Activated CD4-positive, alpha-beta T cell treated with anti-CD3 and anti-CD28 coated beads for 36 hours (primary cell): Measurements from ENCODE around the gene MS4A3. TPM values are rescaled to one million over a fixed set of nuclear protein-coding genes. Genes with fewer than 3 reads are reported as not detected.
"Not testable (repeated sequence)": the region's sequence is repeated elsewhere in the genome, so short reads cannot be mapped to it uniquely, and the experiment has no call there.

Source experiments
- ATAC-seq: fragments of 200-7000 bp; cut with Tn5 transposase; one replicate; pipeline ENCODE4 v1.10.0; 2021; ENCODE audit warnings: mild to moderate bottlenecking, moderate library complexity
- CTCF ChIA-PET: fragments of 350-600 bp; sonication (Branson Sonifier 250); formaldehyde crosslinking; loops from one replicate; lab custom pipeline; 2021; ENCODE audit warnings: antibody characterized with exemption; lab: Charles Lee
- POLR2A ChIA-PET: fragments of 350-600 bp; sonication (Branson Sonifier 250); formaldehyde crosslinking; loops from one replicate; lab custom pipeline; 2021; ENCODE audit warnings: antibody characterized with exemption, inconsistent platforms; lab: Charles Lee
- DNase-seq: peaks from one replicate; pipeline ENCODE4 v3.0.0-alpha.2; 2020
- H3K27ac Mint-ChIP-seq: one replicate; pipeline ENCODE4 v1.8.0; 2021; ENCODE audit warnings: mixed read lengths
- H3K27me3 Mint-ChIP-seq: one replicate; pipeline ENCODE4 v1.8.0; 2021; ENCODE audit warnings: mixed read lengths
- H3K36me3 Mint-ChIP-seq: one replicate; pipeline ENCODE4 v1.8.0; 2021; ENCODE audit warnings: low read depth, mixed read lengths
- H3K4me1 Mint-ChIP-seq: one replicate; pipeline ENCODE4 v1.8.0; 2021; ENCODE audit warnings: mixed read lengths
- H3K4me3 Mint-ChIP-seq: one replicate; pipeline ENCODE4 v1.8.0; 2021; ENCODE audit warnings: mild to moderate bottlenecking, moderate library complexity, mixed read lengths
- H3K9me3 Mint-ChIP-seq: one replicate; pipeline ENCODE4 v1.8.0; 2021; ENCODE audit warnings: low read depth, mixed read lengths
- intact Hi-C, 2 experiments: fragments of 100-400 bp; cut with DNase I in 1 of 2; cut with micrococcal nuclease in 1 of 2; formaldehyde crosslinking; loops; one replicate each; pipeline versions ENCODE4 v1.14.2 to v1.15.1; 2022 to 2024; cut with DNase I, micrococcal nuclease
- total RNA-seq, 2 experiments: library from RNA; stranded (reverse); gene quantifications; one replicate each; pipeline ENCODE4 v1.2.3, GENCODE V29; 2021

Gene MS4A3
- total RNA-seq: not detected

DNA sequence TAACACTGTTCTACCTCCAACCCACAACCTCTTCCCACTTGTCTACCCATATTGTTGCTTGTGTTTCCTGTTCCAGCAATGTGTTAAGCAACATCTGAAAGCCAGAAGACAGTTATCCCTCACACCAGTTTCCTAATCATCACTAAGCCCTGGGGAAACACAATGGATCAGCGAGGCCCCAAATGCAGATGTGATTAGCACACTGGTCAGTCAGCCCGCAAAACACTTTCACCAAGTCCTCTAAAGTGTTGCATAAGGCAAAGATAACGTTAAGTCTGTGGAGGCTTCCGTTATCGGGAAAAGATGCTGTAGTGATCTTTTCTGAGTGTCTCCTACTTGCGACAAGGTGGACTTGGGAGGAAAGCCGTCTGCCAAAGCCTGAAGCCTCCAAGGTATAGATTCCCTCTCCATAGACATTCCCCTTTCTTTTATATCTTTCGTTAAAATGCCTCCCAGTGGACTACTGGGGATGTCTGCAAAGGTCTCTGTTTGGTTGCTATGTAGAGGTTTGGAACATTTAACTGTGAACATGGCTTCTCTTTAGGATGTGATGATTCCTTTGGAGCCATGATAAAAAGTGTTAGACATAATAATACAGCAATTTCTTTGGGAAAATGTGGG, at the start of gene MS4A3:
Gene MS4A3, plus strand, starts transcription at position 317 of the 621 bp plus-strand sequence. CDS start 4,496 bp downstream, outside the sequence.
- Mint-ChIP-seq H3K27ac (no peak within 1 kb of the TSS), H3K4me1 (peaks cover 2% of the 10 kb centered on the region), H3K9me3 (no peaks in the 10 kb centered on the region), H3K4me3 (no peak within 1 kb of the TSS), H3K27me3 (peaks cover 13% of the 10 kb centered on the region), H3K36me3 (no peaks in the 10 kb centered on the region)
- no peak for ATAC-seq
- CTCF ChIA-PET: no interaction called here
- DNase-seq: no peak
- POLR2A ChIA-PET: no interaction called here
- intact Hi-C loops: no loop called here

- POLR2A ChIA-PET: interaction anchor here (0.6 kb wide), 1 partner anchor 607 kb away, joined by 3 read pairs; no protein-coding TSS in a partner anchor
- Mint-ChIP-seq H3K36me3 (no peaks in the 10 kb centered on the region), H3K9me3 (peaks cover 2% of the 10 kb centered on the region), H3K27me3 (peaks cover 5% of the 10 kb centered on the region), H3K4me1 (no peaks in the 10 kb centered on the region), H3K4me3 (no peak within 1 kb of the TSS), H3K27ac (no peak within 1 kb of the TSS)
- CTCF ChIA-PET: no interaction called here
- no peak for ATAC-seq
- no peak for DNase-seq
- intact Hi-C loops: no loop called here
Observed at GRCh38 chr11:60016881-60017280, 39.6 kb upstream of the MS4A3 start, which contains the start of gene OOSP4B. Gene OOSP4B (plus strand): TSS chr11:60017181.

GRCh38 chr11:60018058-60018457, 38.4 kb upstream of the MS4A3 start:
- DNase-seq: no peak
- Mint-ChIP-seq H3K27me3 (peaks cover 5% of the 10 kb centered on the region), H3K4me3 (no peak overlapping the region), H3K27ac (no peak overlapping the region), H3K9me3 (peaks cover 2% of the 10 kb centered on the region), H3K4me1 (no peaks in the 10 kb centered on the region), H3K36me3 (no peaks in the 10 kb centered on the region)
- no peak for ATAC-seq
- intact Hi-C loops: no loop called here
- ChIA-PET CTCF (interaction anchor here (0.8 kb wide), 1 partner anchor 47 kb away, joined by 3 read pairs; no protein-coding TSS in a partner anchor), POLR2A (no interaction called here)

DNA sequence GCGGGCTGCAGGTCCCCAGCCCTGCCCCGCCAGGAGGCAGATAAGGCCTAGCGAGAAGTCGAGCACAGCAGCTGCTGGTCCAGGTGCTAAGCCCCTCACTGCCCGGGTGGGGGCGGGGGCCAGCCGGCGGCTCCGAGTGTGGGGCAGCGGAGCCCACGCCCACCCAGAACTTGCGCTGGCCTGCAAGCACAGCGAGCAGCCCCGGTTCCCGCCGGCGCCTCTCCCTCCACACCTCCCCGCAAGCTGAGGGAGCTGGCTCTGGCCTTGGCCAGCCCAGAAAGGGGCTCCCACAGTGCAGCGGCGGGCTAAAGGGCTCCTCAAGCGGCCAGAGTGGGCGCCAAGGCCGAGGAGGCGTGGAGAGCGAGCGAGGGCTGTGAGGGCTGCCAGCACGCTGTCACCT, 36.1 kb upstream of the MS4A3 start:
- H3K27ac Mint-ChIP-seq, H3K36me3 Mint-ChIP-seq, POLR2A ChIA-PET, ATAC-seq, H3K9me3 Mint-ChIP-seq, DNase-seq, CTCF ChIA-PET, H3K27me3 Mint-ChIP-seq, intact Hi-C loops, H3K4me1 Mint-ChIP-seq, H3K4me3 Mint-ChIP-seq: not testable (repeated sequence)

GRCh38 chr11:60029015-60029632, 27.3 kb upstream of the MS4A3 start:
- H3K27ac Mint-ChIP-seq: no peak overlapping the region

DNA sequence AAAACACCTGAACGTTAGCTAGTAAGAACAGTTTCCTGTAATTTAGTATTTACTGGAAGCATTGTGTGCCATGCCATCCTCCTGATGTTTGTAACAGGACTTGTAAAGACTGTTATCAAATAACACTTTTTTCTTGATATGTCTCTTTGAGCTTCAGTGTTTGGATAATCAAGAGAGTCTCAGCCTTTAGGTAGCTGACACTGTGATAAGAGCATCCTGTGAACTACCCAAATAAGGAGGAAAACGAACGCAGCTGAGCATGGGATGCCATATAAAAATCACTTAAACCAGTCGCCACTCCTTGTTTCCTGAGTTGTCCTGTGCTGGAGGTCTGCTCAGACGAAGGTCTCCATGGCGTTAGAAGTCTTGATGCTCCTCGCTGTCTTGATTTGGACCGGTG, 16.4 kb upstream of the MS4A3 start, which contains the start of gene OOSP2:
Gene OOSP2, plus strand, starts transcription at position 301 of the 400 bp plus-strand sequence. Its CDS starts 51 bp downstream, at position 352.
- CTCF ChIA-PET: interaction anchor here (0.5 kb wide), 1 partner anchor 29 kb away, joined by 3 read pairs; no protein-coding TSS in a partner anchor
- Mint-ChIP-seq H3K36me3 (no peaks in the 10 kb centered on the region), H3K9me3 (no peaks in the 10 kb centered on the region), H3K4me3 (no peak within 1 kb of the TSS), H3K27me3 (peaks cover 5% of the 10 kb centered on the region), H3K27ac (no peak within 1 kb of the TSS), H3K4me1 (no peaks in the 10 kb centered on the region)
- POLR2A ChIA-PET: no interaction called here
- ATAC-seq: no peak
- DNase-seq: no peak
- intact Hi-C loops: no loop called here

More at GRCh38 chr11:60029015-60029632, 27.3 kb upstream of the MS4A3 start:
- intact Hi-C loops: no loop called here
- H3K36me3 Mint-ChIP-seq: no peaks in the 10 kb centered on the region
- no peaks in the 10 kb centered on the region for H3K27me3 Mint-ChIP-seq
- CTCF ChIA-PET: no interaction called here
- POLR2A ChIA-PET: no interaction called here
- H3K9me3 Mint-ChIP-seq: no peaks in the 10 kb centered on the region
- DNase-seq: no peak
- no peak for ATAC-seq
- H3K4me1 Mint-ChIP-seq: no peaks in the 10 kb centered on the region
- H3K4me3 Mint-ChIP-seq: no peak overlapping the region

- POLR2A ChIA-PET, ATAC-seq, CTCF ChIA-PET, DNase-seq, intact Hi-C loops, H3K4me1 Mint-ChIP-seq, H3K9me3 Mint-ChIP-seq, H3K4me3 Mint-ChIP-seq, H3K36me3 Mint-ChIP-seq, H3K27ac Mint-ChIP-seq: not testable (repeated sequence)
- H3K27me3 Mint-ChIP-seq: peaks cover 11% of the 10 kb centered on the region
Observed at GRCh38 chr11:60050422-60050821, 6.0 kb upstream of the MS4A3 start.

DNA sequence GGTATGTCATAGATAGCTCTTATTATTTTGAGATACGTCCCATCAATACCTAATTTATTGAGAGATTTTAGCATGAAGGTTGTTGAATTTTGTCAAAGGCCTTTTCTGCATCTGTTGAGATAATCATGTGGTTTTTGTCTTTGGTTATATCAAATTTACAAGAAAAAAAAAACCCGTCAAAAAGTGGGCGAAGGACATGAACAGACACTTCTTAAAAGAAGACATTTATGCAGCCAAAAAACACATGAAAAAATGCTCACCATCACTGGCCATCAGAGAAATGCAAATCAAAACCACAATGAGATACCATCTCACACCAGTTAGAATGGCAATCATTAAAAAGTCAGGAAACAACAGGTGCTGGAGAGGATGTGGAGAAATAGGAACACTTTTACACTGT, 5.6 kb upstream of the MS4A3 start:
- H3K36me3 Mint-ChIP-seq, H3K4me3 Mint-ChIP-seq, H3K9me3 Mint-ChIP-seq, H3K4me1 Mint-ChIP-seq, DNase-seq, intact Hi-C loops, H3K27me3 Mint-ChIP-seq, H3K27ac Mint-ChIP-seq, ATAC-seq, CTCF ChIA-PET, POLR2A ChIA-PET: not testable (repeated sequence)

DNA sequence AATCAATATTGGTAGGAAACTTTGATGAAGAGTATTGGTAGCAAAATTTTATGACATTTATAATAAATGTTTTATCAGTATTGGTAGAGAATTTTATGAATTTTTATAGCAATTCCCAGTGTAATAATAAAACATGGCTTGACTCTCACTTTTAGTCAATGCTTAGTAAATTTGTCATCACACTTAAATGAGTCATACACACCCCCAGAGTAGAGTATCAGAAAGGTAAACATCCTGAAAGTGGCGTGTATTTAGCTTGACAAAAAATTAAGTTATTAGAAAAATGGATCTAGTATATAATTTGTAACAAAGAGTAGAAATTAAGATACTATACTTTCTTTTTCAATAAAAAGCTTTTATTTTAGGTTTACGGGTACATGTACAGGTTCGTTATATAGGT, 2.6 kb downstream of the MS4A3 start:
- intact Hi-C loops: no loop called here
- H3K27me3 Mint-ChIP-seq: peaks cover 11% of the 10 kb centered on the region
- no peaks in the 10 kb centered on the region for H3K36me3 Mint-ChIP-seq
- ATAC-seq: peak; percentile 74
- H3K27ac Mint-ChIP-seq: no peak overlapping the region
- H3K4me3 Mint-ChIP-seq: no peak overlapping the region
- no peaks in the 10 kb centered on the region for H3K9me3 Mint-ChIP-seq
- CTCF ChIA-PET: no interaction called here
- POLR2A ChIA-PET: no interaction called here
- no peak for DNase-seq
- H3K4me1 Mint-ChIP-seq: peaks cover 2% of the 10 kb centered on the region

DNA sequence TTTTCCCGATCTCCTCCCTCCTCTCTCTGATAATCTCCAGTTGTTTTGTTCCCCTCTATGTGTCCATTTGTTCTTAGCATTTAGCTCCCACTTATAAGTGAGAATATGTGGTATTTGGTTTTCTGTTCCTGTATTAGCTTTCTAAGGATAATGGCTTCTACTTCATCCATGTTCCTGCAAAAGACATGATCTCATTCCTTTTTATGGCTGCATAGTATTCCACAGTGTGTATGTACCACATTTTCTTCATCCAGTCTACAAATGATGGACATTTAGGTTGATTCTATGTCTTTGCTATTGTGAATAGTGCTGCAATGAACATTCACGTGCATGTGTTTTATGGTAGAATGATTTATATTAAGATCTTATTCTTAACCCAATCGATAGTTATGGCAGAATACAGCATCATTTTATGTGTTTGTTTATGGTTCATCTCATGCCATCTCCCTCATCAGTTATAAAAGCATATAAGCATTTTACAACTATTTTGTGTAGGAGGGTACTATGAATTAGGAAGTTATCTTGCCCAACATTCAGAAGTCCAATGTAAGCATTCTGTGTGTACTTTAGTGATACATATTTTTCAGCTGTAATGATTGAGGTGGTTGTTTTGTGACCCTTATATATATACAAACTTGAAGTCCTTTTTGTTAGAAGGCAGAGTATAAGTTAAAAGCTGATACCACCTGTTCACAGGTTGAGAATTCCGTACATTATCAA, 3.2 kb downstream of the MS4A3 start:
- peaks cover 11% of the 10 kb centered on the region for H3K27me3 Mint-ChIP-seq
- H3K27ac Mint-ChIP-seq: no peak overlapping the region
- H3K9me3 Mint-ChIP-seq: no peaks in the 10 kb centered on the region
- ATAC-seq (no peak), DNase-seq (no peak)
- no peak overlapping the region for H3K4me3 Mint-ChIP-seq
- H3K36me3 Mint-ChIP-seq: no peaks in the 10 kb centered on the region
- H3K4me1 Mint-ChIP-seq: peaks cover 2% of the 10 kb centered on the region
- POLR2A ChIA-PET: no interaction called here
- CTCF ChIA-PET: interaction anchor here (0.6 kb wide), 1 partner anchor 211 kb away, joined by 3 read pairs; no protein-coding TSS in a partner anchor
- intact Hi-C loops: no loop called here

GRCh38 chr11:60064111-60064510, 7.6 kb downstream of the MS4A3 start:
- Mint-ChIP-seq H3K4me3 (no peak overlapping the region), H3K9me3 (no peaks in the 10 kb centered on the region), H3K27ac (no peak overlapping the region), H3K36me3 (no peaks in the 10 kb centered on the region), H3K27me3 (peaks cover 4% of the 10 kb centered on the region), H3K4me1 (peaks cover 2% of the 10 kb centered on the region)
- ChIA-PET POLR2A (no interaction called here), CTCF (no interaction called here)
- DNase-seq: no peak
- intact Hi-C loops: no loop called here
- no peak for ATAC-seq
